Measurements from ENCODE around the gene ARMH4.

The ARMH4 gene

GRCh38 chr14:58152014-58152857, at the start of gene ARMH4:
TSS of gene ARMH4 (minus strand) at chr14:58152213. CDS start at chr14:58139358, 12,855 bp downstream.
- DNase-seq = peak; percentile 58

GRCh38 chr14:58200846-58201245, 48.8 kb upstream of the ARMH4 start:
- no peak for DNase-seq

- DNase-seq = no peak
These were observed 48.4 kb upstream of the ARMH4 start for GRCh38 chr14:58200480-58200841.

- peak; percentile 82 for DNase-seq
These were observed 47.9 kb upstream of the ARMH4 start, which contains the start of gene ACTR10 for GRCh38 chr14:58199726-58200479. TSS of gene ACTR10 (plus strand) at chr14:58200149. CDS start at chr14:58200218, 69 bp downstream.

- no peak for DNase-seq
These were observed 46.1 kb upstream of the ARMH4 start for GRCh38 chr14:58198086-58198485.

- DNase-seq = no peak
These were observed 44.2 kb upstream of the ARMH4 start for GRCh38 chr14:58196198-58196597.

- no peak for DNase-seq
These were observed 41.5 kb upstream of the ARMH4 start for GRCh38 chr14:58193542-58193941.

- no peak for DNase-seq
These were observed 40.0 kb upstream of the ARMH4 start for GRCh38 chr14:58191763-58192601.

GRCh38 chr14:58189176-58189575, 37.2 kb upstream of the ARMH4 start:
- DNase-seq = no peak

GRCh38 chr14:58177125-58177524, 25.1 kb upstream of the ARMH4 start:
- no peak for DNase-seq

GRCh38 chr14:58171090-58171489, 19.1 kb upstream of the ARMH4 start:
- no peak for DNase-seq

- DNase-seq = no peak
These were observed 15.9 kb upstream of the ARMH4 start for GRCh38 chr14:58167891-58168290.

- no peak for DNase-seq
These were observed 15.0 kb upstream of the ARMH4 start for GRCh38 chr14:58167057-58167456.

- peak; percentile 74 for DNase-seq
These were observed 14.3 kb upstream of the ARMH4 start for GRCh38 chr14:58166005-58166983.

GRCh38 chr14:58160561-58160960, 8.5 kb upstream of the ARMH4 start:
- no peak for DNase-seq

- DNase-seq = no peak
These were observed 640 bp downstream of the ARMH4 start for GRCh38 chr14:58151133-58152013.

- no peak for DNase-seq
These were observed 1.7 kb downstream of the ARMH4 start for GRCh38 chr14:58150243-58150805.

GRCh38 chr14:58149196-58149595, 2.8 kb downstream of the ARMH4 start:
- DNase-seq = no peak

GRCh38 chr14:58146399-58146798, 5.6 kb downstream of the ARMH4 start:
- no peak for DNase-seq

GRCh38 chr14:58145936-58146335, 6.1 kb downstream of the ARMH4 start:
- DNase-seq = no peak

Measured in activated gamma-delta T cell treated with Interleukin-2 at 50 U/mL for 16 hours (primary cell).